Astrocyte of the hippocampus (primary cell): ENCODE data around the gene PRKCQ.
"Not testable (repeated sequence)": the region's sequence is repeated elsewhere in the genome, so short reads cannot be mapped to it uniquely, and the experiment has no call there.

Experiments used
- DNase-seq: peaks from one replicate; pipeline ENCODE4 v3.0.0; 2011; ENCODE audit warnings: low read depth, low spot score

The PRKCQ gene

DNA sequence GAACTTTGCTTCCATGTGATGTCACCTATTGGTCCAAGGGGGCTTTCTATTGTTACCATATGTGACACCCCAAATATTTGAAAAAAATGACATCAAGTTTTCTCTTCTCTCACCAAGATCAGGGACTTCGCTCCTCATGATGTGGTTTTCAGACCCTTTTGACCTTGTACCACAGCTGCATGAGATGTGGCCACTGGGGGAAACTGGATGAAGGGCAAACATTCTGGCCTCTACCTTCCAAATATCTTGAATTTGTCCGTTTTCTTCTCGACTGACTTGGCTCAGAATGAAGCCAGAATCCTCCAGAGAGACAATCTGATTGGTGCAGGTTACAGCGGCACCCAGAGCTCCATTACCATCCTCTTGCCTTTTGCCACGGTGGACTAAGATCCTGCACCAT, 122.7 kb downstream of the PRKCQ start:
- DNase-seq: no peak

DNA sequence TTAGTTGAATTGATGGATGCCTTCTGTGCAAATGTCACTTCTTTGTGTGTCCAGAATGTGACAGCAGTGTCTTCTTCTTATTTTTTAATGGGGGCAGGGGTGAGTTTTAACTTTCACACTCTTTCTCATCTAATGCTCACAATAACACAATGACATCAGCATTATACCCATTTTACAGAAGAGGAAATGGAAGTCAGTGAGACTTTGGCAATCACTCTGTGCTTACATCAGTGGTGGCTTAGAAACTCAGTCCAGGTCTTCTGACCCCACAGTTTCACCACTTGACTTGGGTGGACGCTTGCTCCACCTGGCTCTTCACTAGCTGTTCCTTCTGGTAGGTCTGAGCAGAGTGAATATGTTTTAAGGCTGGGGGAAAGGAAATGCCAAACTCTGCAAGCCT, 124.0 kb downstream of the PRKCQ start:
- no peak for DNase-seq

DNA sequence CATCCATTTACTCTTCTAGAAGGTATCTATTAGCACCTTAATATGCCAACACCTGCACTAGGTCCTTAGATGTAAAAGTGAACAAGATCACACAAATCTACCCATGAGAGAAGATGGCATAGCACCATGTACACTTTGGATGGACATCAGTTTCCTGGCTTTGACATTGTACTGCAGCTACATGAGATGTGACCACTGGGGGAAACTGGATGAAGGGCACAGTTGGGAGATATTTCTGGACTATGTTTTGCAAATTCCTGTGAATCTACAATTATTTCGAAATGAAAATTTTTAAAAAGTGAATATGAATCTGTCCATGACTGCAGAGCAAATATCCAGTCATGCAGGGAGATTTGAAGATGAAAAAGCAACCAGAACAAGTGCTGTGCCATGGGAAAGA, 124.5 kb downstream of the PRKCQ start:
- no peak for DNase-seq

DNA sequence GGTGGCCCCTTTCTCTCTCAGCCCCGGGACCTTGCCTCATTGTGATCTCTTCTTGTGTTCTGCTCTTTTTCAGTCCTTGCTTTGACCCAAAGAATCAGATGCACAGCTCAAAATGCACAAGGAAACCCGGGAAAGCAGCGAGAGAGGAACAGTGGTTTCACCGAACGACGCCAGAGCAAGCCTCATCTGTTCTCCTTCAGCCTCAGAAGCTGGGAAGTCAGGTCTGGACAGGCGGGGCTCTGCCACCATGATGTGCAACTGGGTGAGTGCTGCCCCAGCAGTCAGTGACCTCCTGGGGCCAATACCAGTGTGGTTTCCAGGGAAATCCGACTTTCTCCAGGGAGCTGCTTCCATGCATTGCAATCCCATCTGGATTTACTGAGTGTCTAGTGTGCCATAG, 133.4 kb downstream of the PRKCQ start:
- no peak for DNase-seq

DNA sequence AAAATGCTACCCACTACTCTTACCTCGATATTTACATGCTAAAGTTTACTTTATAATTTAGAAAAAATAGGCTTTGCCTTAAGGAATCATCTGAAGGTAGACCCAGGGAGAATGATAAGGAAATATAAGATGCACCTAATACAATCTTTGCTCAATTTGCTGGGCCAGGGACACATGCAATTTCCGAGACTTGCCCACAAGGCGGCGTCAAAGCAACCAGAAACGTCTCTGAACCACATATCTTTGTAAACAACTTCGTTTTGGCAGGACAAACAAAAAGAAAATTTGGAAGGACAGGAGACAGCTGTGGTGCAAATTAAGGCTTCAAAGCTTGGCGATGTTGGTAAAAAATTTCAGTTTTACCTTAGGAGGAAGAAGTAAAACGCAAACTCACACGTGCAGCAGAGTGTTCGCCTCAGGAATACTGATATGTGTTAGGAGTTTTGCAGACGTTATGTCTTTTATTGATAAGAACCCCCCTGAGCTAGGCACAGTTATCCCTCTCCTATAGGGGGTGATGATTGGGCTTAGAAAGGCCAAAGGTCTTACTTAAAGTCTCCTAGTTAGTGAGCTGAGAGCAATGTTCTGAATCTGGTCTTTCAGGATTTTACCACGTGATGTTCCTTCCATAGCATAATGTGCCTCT, 134.3 kb downstream of the PRKCQ start:
- DNase-seq: peak; percentile 62

DNA sequence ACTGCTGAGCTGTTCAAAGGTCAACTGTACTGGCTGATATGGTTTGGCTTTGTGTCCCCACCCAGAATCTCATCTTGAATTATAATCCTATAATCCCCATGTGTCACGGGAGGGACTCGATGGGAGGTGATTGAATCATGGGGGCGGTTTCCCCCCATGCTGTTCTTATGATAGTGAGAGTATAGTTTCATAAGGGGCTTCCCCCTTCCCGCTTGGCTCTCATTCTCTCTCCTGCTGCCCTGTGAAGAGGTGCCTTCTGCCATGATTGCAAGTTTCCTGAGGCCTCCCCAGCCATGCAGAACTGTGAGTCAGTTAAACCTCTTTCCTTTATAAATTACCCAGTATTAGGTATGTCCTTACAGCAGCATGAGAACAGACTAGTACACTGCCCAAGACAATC, 140.2 kb downstream of the PRKCQ start:
- not testable (repeated sequence) for DNase-seq

DNA sequence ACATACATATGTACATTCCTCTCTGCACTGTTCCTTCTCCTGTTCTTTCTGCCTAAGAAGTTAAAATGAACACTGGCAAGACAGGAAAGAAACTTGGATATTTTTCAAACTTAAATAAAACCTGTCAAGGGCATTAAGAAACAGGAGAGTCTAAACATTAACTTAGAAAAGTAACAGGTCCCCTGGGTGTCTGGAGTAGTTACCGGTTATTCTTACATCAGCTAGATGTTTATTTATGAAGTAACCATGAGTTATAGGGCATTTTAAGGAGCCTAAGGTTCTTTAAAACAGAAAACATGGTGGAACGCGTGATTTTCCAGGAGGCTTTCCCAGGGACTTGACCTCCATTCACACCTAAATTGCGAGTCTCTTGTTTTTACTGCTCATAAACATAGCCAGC, 148.2 kb downstream of the PRKCQ start:
- DNase-seq: no peak

DNA sequence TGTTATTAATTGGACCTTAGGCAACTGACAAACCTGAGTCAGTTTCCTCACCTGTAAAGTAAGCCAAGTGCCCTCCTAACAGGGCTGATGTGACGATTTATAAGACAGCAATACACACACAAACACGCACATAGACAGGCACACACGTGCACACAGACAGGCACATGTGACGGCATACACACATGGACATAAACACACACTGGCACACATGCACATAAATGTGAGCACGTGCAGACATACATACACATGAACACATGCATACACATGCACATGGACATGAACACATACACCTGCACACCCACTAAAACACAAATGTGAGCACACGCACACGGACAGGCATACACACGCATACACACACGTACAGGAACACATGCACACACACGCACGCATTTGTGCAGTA, 148.9 kb downstream of the PRKCQ start:
- DNase-seq: no peak

DNA sequence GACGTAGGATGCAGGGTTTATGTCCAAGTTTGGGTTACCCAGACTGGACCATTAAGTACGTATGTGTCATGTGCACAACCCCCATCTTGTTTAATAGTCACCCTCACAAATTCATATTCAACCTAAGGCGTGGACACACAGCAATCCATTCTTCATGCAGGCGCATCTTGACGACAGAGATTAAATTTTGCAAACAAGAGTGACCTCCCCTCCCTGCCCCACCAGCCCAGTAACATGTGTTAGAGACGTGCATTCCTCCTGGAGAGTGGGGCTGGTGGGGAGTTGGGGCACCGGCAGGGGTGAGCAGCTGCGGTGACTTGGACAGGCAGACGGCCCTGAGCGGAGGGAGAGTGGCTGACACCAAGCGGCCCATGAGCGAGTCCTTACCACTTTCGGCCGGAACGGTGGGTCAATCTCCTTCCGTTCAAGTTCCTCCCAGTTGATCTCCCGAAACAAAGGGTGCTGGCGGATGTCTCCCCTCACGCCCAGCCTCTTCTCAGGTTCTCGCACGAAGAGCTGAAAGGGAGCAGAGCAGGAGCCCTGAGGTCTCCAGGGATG, 149.6 kb downstream of the PRKCQ start:
- DNase-seq: no peak

DNA sequence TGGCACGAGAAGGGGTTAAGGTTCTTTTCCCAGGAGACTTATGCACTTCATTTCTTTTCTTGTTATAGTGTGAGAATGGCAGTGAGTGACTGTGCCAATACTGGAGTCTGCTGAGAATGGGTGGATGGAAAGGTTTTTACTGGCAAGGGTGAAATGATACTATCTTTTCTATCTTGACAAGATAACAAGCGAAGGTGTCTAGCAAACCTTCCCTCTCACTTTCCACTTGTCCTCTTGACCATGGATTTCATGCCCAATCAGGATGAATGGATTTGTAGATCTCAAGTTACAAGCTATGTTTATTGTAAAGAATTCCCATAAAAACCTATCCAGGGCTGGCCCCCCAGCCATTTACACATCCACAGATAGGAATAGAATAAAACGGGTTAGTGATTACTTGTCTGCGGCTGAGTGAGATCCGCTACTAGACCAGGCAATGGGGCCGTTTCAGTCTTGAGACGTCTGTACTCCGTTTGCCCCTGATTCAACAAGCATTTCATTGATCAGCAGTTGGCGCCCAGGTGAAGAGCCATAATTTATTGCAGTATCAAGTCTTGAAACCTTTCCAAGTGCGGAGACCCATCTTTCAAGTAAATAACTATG, 152.6 kb downstream of the PRKCQ start:
- DNase-seq: no peak

DNA sequence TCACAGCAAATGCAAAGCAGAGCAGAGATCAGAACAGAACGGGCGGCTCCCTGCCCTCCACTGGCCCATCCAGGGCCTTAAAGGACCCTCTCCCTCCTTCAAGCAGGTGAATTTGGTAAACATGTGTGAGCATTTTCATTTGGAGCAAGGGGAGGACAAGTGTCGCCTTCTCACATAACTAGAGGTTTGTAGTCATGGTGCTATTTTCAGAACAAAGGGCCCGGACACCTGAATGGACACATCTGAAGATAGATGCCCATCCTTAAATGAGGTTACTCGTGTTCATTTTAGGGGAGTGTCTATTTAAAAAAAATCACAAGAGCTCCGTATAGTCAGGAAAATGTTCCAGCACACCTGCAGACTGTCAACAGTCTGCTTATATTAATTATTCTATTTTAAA, 153.8 kb downstream of the PRKCQ start:
- no peak for DNase-seq

DNA sequence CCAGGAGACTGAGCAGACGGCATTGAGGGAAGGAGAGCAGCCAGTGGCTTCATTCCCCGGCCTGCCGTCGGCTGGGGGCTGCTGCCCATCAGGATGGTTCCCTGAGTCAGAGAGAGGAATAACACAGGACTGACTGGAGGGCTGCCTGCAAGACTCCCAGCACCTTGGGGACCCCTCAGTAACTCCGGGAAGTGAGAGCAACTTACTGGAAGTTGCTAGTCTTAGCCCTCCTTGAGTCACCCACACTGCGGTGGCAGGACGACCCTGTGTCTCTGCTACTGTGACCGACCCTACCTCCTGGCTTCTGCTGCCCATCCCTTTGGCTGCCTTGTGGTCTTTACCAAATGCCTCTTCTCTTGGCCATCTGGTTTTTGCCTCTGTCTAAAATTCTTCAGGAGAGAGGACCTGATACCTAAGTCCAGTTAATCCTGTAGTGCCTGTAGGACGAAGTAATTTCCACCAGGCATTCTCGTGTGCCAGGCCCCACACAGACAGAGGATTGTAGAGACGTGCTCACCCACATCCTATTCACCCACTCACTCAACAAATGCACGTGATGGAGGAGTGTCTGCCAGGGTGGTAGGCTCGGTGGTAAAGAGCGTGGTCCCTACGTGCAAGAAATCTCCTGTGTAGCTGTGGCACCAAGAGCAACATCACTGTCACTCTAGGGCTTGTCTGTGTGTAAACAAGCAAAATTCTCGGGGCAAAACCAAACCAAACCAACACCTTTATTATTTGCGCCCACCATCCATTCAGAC, 156.5 kb downstream of the PRKCQ start:
- no peak for DNase-seq

DNA sequence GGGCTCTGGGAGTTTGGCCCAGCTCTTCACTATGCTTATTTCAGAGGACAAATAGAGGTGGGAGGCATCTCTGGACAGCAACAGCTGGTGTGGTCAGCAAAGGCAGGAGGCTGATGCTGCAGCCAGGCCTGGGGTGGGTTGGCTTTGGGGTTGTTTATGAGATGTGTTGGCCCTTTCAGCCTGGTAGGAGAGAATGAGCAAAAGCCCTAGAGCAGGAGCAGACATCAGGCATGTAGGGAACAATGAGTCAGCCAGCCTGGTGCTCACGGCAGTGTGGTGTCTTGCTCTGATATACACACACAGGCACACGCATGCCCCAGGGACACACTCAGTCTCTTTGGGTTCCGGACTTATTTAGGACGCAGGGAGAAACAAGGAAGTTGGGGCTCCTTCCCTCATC, 157.1 kb downstream of the PRKCQ start:
- DNase-seq: no peak

DNA sequence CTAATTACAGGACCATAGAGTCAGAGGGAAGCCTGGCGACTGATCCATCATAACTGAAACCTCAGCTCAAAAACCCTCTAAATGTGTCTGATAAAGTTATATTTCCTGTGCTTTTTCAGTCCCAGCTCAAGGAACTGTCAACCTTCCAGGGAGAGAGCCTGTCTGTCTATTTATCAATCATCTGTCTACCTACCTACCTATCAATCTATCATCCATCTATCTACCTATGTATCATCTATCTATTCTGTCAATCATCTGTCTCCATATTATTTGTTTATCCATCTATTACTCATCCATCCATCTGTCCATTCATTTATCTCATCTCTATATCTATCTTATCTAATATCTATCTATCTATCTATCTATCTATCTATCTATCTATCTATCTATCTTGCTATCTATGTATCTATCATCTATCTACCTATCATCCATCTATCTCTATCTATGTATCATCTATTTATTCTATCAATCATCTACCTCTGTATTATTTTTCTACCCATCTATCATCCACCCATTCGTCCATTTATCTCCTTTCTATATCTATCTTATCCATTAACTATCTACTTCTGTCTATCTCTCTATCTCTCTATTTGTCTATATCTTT, 161.4 kb downstream of the PRKCQ start:
- no peak for DNase-seq

DNA sequence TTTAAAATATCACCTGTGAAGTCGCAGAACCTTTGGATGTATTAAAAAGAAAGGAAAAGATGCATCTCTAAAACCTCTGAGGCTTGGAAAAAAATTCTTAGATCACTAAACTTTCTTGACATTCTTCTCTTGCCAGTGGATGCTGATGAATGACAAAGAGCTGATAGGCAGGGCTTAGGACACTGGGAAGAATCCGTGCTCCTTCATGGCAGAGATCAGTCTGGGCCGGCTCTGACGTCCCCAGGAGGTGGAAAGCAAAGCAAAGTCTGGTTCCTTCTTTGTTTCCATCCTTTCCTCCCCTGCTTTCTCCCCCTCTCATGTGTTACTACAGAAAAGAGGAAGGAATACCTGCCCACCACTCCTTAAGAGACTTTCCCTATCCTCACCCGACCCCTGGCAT, 161.9 kb downstream of the PRKCQ start:
- DNase-seq: no peak

DNA sequence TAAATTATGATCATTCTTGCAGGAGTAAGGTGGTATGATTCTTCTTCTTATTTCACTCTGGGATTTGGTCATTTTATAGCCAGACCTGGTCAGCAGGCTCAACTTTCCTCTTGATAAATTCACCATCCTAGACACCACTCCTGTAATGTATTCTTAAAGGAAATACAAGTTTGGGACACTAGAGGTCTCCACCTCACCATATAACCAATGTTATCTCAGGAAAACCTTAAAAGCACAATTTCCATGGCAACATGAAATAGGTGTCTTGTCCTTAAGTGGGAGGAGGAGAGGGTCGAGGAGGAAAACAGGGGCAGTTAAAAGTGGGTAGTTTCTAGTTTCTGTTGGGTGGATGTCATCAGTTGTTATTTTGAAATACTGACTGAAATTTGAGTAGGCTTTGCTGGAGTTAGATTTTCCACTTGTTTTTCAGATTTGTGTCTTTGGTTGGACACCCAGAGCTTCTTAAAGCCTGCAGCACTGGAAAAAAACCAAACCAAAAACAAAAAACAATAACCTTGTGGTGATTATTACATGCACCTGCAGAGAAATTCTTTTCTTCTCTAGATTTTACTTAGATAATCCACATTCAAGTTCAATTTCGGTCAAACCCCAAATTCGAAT, 163.1 kb downstream of the PRKCQ start:
- peak; percentile 73 for DNase-seq

DNA sequence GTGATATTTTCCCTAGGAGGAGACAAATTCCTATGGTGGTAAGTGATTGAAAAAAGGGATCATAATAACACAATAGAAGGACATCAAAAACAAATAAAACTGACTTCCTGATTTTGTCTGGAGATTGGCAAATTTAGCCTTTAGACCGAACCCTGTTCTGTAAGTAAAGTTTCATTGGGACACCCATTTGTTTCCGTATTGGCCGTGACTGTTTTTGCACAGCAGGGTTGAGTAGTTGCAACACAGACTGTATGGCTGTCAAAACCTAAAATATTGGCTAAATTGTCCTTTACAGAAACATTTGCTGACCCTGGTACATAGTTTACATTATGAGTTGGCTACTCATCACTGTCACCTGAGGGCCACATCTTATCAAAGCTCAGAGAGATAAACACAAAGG, 168.6 kb downstream of the PRKCQ start:
- DNase-seq: no peak

DNA sequence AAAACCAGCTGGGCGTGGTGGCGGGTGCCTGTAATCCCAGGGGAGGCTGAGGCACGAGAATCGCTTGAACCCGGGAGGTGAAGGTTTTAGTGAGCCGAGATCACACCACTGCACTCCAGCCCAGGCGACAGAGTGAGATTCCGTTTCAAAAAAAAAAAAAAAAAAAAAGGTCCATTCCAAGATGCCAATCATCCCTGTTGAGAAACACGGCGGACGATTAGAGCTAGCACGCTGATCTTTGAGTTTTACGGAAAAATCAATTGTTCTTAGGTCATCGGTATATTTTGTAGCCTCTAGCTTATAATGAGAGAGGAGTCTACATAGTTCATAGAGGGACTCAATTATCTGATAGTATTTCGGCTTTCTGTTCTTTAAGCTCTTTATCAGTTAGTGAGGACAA, 169.2 kb downstream of the PRKCQ start:
- DNase-seq: no peak

DNA sequence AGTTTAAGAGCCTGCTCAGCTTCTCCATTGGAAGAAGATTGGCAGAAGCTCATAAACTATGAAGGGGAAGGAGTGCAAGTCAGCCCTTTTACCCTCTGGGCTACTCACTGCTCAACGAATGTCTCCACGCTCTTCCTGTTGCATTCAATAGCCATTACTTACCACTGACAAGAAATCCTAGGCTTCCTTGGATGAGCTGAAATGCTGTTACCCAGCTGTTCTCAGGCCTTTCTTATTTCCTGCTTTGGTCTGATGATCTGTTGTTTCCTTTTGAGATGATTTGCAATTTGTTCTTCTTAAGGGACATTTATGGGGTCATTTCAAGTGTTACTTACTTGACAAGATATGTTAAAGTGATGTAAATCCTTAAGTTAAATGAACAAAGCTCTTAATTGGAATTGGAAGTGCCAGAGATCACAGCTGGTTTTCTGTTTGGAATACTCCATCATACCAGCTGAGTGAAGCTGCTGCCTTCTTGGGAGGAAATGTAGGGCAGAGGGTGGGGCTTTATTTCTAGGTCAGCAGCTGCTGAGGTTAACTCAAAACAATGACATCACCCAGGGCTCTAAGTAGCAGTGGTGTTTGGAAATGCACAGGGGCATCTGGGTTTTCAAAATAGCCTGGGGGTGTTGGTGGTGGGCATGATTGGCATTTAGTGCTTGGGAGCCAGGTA, 170.0 kb downstream of the PRKCQ start:
- DNase-seq: no peak

DNA sequence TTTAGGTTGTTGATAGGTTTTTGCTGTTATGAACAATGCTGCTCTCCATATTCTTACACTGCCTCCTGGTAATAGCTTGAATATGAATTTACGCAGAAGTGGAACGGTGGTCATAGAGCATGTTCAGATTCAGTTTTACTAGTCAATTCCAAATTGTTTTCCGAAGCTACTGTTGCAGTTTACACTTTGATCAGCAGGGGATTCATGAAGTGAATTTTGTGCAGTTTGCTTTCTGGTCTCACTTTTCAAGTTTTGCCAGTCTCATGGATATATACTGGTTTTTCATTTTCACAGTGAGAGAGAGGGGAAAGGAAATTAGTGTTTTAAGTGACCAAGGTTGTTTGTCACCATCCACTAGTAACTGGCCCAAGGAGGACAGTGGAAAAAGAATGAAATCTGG, 171.3 kb downstream of the PRKCQ start:
- DNase-seq: no peak

DNA sequence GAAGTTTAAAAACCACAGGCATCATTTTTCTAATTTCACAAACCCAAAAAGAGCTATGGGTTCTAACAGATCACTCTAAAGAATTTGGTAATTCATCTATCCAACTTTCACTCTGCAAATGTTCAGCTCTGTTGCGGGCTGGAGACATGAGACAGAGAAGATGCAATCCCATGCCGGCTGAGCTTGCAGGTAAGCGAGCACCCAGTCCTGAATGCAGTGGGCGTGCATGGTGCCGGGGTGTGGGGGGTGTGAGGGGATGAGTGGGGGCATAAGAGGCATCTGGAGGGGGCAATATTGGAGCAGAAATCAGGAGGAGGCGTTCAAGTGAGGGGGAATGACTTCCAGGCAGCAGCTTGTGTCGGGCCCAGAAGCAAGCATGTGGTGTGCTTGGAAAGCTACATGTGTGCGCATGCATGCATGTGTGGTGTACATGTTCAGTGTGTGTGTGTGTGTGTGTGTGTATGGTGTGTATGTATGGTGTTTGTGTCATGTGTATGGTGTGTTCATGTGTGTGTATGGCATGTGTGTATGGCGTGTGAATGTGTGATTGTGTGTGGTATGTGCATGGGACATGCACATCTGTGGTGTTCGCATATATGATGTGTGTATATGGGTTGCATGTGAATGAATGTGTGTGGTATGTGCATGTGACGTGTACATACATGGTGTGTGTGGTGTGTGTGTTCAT, 172.9 kb downstream of the PRKCQ start:
- DNase-seq: no peak
